ENCODE measurements around the gene MOSPD2.

DNA sequence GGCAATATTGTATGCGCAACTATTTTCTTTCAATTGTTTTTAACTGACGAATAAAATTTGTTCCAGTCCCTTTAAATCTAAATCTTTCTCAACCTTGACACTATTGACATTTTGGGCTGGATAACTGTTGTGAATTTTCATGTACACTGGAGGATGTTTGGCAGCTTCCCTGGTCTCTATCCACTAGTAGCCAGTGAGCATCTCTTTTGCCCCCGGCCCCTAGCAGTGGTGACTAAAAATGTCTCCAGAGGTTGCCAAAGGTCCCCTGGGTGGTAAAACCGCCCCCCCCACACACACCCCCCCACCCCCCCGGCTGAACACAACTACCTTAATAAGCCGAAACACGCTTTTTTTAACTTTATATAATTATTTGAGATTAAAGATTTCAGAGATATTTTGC is 866 bp upstream of the MOSPD2 start:
- TF ChIP-seq POLR2AphosphoS5 (IDR thresholded peaks at IDR 0.05) (no peak), POLR2A (IDR thresholded peaks at IDR 0.05) (no peak)
- TF ChIP-seq, protein P1, sequence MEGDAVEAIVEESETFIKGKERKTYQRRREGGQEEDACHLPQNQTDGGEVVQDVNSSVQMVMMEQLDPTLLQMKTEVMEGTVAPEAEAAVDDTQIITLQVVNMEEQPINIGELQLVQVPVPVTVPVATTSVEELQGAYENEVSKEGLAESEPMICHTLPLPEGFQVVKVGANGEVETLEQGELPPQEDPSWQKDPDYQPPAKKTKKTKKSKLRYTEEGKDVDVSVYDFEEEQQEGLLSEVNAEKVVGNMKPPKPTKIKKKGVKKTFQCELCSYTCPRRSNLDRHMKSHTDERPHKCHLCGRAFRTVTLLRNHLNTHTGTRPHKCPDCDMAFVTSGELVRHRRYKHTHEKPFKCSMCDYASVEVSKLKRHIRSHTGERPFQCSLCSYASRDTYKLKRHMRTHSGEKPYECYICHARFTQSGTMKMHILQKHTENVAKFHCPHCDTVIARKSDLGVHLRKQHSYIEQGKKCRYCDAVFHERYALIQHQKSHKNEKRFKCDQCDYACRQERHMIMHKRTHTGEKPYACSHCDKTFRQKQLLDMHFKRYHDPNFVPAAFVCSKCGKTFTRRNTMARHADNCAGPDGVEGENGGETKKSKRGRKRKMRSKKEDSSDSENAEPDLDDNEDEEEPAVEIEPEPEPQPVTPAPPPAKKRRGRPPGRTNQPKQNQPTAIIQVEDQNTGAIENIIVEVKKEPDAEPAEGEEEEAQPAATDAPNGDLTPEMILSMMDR (IDR thresholded peaks at IDR 0.05), result no peak
